ENCODE data around the gene KLHDC4.

Gene KLHDC4

GRCh38 chr16:87715231-87715630 lies 50.6 kb downstream of the KLHDC4 start:
- no peak for DNase-seq

- no peak for DNase-seq
These were observed 52.1 kb downstream of the KLHDC4 start for GRCh38 chr16:87713451-87714229.

- no peak for DNase-seq
These were observed 53.5 kb downstream of the KLHDC4 start for GRCh38 chr16:87712184-87712762.

GRCh38 chr16:87710887-87711286 lies 54.9 kb downstream of the KLHDC4 start:
- no peak for DNase-seq

GRCh38 chr16:87709677-87710076 lies 56.1 kb downstream of the KLHDC4 start:
- no peak for DNase-seq

GRCh38 chr16:87708881-87709638 lies 56.7 kb downstream of the KLHDC4 start:
- no peak for DNase-seq

- no peak for DNase-seq
These were observed 57.8 kb downstream of the KLHDC4 start for GRCh38 chr16:87707714-87708580.

GRCh38 chr16:87707097-87707496 lies 58.7 kb downstream of the KLHDC4 start:
- no peak for DNase-seq

GRCh38 chr16:87706278-87707000 lies 59.3 kb downstream of the KLHDC4 start:
- no peak for DNase-seq

GRCh38 chr16:87705771-87706277 lies 60.0 kb downstream of the KLHDC4 start:
- no peak for DNase-seq

GRCh38 chr16:87704754-87705353 lies 60.9 kb downstream of the KLHDC4 start:
- no peak for DNase-seq

GRCh38 chr16:87703835-87704375 lies 61.9 kb downstream of the KLHDC4 start:
- DNase-seq = no peak

GRCh38 chr16:87703071-87703470 lies 62.7 kb downstream of the KLHDC4 start:
- no peak for DNase-seq

- DNase-seq = peak; percentile 44
These were observed 63.4 kb downstream of the KLHDC4 start for GRCh38 chr16:87702325-87702811.

GRCh38 chr16:87701505-87701921 lies 64.3 kb downstream of the KLHDC4 start:
- no peak for DNase-seq

- DNase-seq = no peak
These were observed 64.7 kb downstream of the KLHDC4 start for GRCh38 chr16:87701078-87701460.

- DNase-seq = no peak
These were observed 65.2 kb downstream of the KLHDC4 start for GRCh38 chr16:87700406-87701077.

GRCh38 chr16:87698676-87699199 lies 67.0 kb downstream of the KLHDC4 start:
- no peak for DNase-seq

- DNase-seq = no peak
These were observed 67.5 kb downstream of the KLHDC4 start for GRCh38 chr16:87698241-87698640.

GRCh38 chr16:87697792-87698191 lies 68.0 kb downstream of the KLHDC4 start:
- DNase-seq = no peak
